HUDEP-2 (cell line): ENCODE results near the gene GMPR.
"Not testable (repeated sequence)": the region's sequence is repeated elsewhere in the genome, so short reads cannot be mapped to it uniquely, and the experiment has no call there.

Experiments used
- DNase-seq, 76 experiments: peaks; one replicate each; lab custom pipeline; 2025; ENCODE audit not compliant: unreplicated experiment in 76 of 76; lab: John Stamatoyannopoulos, UW

The GMPR gene

GRCh38 chr6:16243664-16244063 lies 5.3 kb downstream of the GMPR start:
- no peak for DNase-seq

GRCh38 chr6:16244446-16244845 lies 6.1 kb downstream of the GMPR start:
- DNase-seq, result peak in 2 of 76 experiments; percentile 17 to 51

GRCh38 chr6:16244869-16245451 lies 6.6 kb downstream of the GMPR start:
- DNase-seq, result no peak

GRCh38 chr6:16248271-16248853 lies 10.0 kb downstream of the GMPR start:
- no peak for DNase-seq

GRCh38 chr6:16249971-16250370 lies 11.6 kb downstream of the GMPR start:
- DNase-seq, result no peak

GRCh38 chr6:16251706-16252105 lies 13.3 kb downstream of the GMPR start:
- DNase-seq, result no peak

- no peak for DNase-seq
These were observed 14.4 kb downstream of the GMPR start for GRCh38 chr6:16252686-16253299.

GRCh38 chr6:16253399-16254144 lies 15.2 kb downstream of the GMPR start:
- DNase-seq, result peak in 2 of 76 experiments; percentile 20 to 29

GRCh38 chr6:16254535-16254934 lies 16.1 kb downstream of the GMPR start:
- no peak for DNase-seq

- no peak for DNase-seq
These were observed 18.4 kb downstream of the GMPR start for GRCh38 chr6:16256781-16257180.

- no peak for DNase-seq
These were observed 19.8 kb downstream of the GMPR start for GRCh38 chr6:16257999-16258708.

GRCh38 chr6:16258709-16259075 lies 20.3 kb downstream of the GMPR start:
- no peak for DNase-seq

- DNase-seq, result not testable (repeated sequence)
These were observed 21.2 kb downstream of the GMPR start for GRCh38 chr6:16259604-16260003.

- not testable (repeated sequence) for DNase-seq
These were observed 22.2 kb downstream of the GMPR start for GRCh38 chr6:16260602-16261001.

- DNase-seq, result not testable (repeated sequence)
These were observed 24.4 kb downstream of the GMPR start for GRCh38 chr6:16262773-16263172.

- DNase-seq, result peak in 3 of 76 experiments; percentile 23 to 32 (median 25)
These were observed 25.2 kb downstream of the GMPR start for GRCh38 chr6:16263464-16264099.

- DNase-seq, result no peak
These were observed 26.4 kb downstream of the GMPR start for GRCh38 chr6:16264785-16265184.

- DNase-seq, result peak in 6 of 76 experiments; percentile 22 to 46 (median 32)
These were observed 27.3 kb downstream of the GMPR start for GRCh38 chr6:16265351-16266341.
